ENCODE measurements around the gene SEMA5B.

- TF ChIP-seq EZH2 (IDR thresholded peaks at IDR 0.05; ENCODE audit: low read depth, unreplicated experiment) (no peak), CTCF (conservative IDR thresholded peaks at IDR 0.05; ENCODE audit: low read depth in 2 of 2) (no peak), ZNF331 (CRISPR knock-in tag; IDR thresholded peaks at IDR 0.05; ENCODE audit: low read depth) (no peak)
Measured at GRCh38 chr3:123044981-123045763, 17.6 kb upstream of the SEMA5B start.
